HG03066 (cell line): ENCODE data around the gene RBFOX1.

ENCODE experiments used
- ATAC-seq: cut with Tn5 transposase; IDR thresholded peaks from one replicate; pipeline ENCODE4 v1.9.1; 2021; ENCODE audit warnings: low read depth; ENCODE audit not compliant: unreplicated experiment

RBFOX1 gene

GRCh38 chr16:7509963-7510601 is 177.4 kb downstream of the RBFOX1 start:
- no peak for ATAC-seq

GRCh38 chr16:7511549-7512260 is 179.1 kb downstream of the RBFOX1 start:
- ATAC-seq, result no peak

DNA sequence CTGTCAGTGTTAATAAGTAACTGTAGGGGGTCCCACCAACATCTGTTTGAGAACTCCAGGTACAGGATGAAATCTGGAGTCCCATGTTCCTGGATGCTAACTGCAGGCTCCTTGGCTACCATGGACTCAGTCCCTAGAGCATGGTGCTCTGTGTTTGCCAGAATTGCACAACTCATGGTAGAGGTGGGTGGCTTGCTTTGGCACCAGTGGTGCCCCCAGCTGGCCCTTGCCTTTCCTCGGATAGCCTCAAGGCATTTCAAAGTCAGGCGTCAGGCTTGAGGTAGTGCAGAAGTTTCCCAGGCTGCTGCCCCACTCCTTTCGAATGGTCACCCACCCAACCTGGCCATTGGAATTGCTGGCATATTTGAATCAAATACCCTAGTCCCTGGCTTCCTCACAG is 179.9 kb downstream of the RBFOX1 start:
- no peak for ATAC-seq

DNA sequence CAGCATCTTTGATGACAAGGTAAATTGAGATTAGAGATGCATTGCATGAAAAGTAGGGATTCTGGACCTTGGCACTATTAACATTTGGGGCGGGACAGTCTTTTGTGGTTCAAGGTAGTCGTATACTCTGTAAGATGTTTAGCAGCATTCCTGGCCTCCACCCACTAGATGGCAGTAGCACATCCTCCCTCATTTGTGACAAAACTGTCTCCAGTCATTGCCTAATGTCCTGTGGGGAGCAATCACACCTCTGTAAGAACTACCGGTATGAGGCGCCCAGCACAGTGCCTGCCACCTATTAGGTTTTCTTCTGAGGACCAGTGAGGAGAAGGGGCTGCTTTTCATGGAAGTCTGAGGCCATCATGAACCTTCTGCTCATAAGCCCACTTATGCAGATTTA is 180.8 kb downstream of the RBFOX1 start:
- ATAC-seq, result no peak

DNA sequence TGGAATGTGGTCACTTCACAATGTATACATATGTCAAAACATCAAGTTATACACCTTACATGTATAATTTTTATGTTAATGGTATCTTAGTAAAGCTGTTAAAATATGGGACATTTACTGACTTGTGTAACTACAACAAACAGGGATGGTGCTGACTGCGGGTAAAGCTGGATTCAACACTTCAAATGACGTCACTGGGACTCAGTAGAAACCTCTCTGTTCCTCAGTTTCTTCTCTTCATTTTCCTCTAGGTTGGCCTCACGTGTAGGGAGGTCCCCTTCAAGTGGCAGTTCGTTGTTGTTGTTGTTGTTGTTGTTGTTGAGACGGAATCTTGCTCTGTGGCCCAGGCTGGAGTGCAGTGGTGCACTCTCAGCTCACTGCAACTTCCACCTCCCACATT is 182.9 kb downstream of the RBFOX1 start:
- no peak for ATAC-seq

GRCh38 chr16:7517496-7517895 is 184.9 kb downstream of the RBFOX1 start:
- ATAC-seq, result no peak

DNA sequence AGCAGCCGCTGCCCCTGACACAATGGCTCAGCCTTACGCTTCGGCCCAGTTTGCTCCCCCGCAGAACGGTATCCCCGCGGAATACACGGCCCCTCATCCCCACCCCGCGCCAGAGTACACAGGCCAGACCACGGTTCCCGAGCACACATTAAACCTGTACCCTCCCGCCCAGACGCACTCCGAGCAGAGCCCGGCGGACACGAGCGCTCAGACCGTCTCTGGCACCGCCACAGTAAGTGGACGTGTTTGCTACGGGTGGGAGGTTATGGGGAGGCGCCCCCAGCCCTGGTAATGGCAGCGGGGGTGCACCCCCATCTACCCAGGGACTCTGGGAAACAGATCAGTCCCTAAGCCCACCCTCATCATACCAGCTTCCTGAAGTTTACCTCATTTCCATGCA is 185.5 kb downstream of the RBFOX1 start:
- no peak for ATAC-seq

DNA sequence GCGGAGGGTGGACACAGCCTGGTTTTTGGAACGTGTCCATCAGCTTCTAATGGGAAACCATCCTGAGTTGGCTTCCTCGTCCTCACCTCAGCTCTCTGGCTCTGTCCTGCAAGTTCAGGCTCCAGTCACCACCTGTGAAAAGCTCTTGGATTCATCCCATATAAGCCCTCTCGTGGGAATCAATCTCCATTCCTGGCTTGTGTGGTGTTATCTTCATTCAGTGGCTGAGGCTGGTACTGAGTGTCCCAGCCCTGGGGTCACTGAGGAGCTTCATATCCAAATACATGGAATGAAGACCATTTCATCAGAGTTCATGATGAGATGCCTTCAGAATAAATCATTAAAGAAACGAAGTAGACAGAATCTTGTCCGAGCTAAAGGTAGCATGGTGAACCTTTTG is 189.2 kb downstream of the RBFOX1 start:
- no peak for ATAC-seq

DNA sequence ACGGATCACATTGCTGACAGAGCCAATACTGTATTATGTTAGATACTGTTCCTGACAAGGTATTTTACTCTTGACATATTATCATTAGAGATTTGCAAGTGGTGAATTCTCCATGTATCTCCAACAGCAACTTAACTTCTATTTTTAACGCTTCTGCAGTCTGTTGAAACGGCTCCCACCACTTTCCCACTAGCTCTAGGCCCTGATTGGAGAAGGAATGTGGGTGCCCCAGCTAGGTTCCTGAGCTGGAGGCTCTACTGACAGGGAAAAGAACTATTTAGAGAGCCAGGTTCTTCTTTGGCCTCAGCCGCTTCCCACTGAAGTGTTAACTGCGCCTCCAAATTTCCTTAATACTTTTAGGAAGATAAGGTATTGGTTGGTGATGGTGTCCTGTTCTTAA is 191.8 kb downstream of the RBFOX1 start:
- ATAC-seq, result no peak

GRCh38 chr16:7526736-7527135 is 194.1 kb downstream of the RBFOX1 start:
- no peak for ATAC-seq

GRCh38 chr16:7532534-7532933 is 199.9 kb downstream of the RBFOX1 start:
- ATAC-seq, result no peak

- no peak for ATAC-seq
Observed at GRCh38 chr16:7534749-7535148, 202.1 kb downstream of the RBFOX1 start.

DNA sequence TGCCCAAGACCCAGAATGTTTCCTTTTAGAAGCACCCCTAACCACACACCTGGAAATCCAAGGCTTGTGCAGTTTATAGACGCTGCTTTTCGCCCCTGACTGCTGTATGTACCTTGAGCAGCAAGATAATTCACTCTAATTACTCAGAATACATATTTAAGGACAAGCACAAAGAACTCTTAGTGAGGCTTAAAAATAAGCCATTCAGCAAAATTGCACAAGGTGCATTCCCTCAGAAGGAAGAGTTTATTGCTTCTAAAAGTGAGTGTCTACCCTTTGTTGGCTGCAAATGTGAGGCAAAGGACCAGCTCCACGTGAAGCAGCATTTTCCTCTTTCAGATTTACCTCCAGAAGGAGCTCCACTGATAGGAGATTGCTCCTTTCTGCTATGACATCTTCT is 208.4 kb downstream of the RBFOX1 start:
- ATAC-seq, result no peak

DNA sequence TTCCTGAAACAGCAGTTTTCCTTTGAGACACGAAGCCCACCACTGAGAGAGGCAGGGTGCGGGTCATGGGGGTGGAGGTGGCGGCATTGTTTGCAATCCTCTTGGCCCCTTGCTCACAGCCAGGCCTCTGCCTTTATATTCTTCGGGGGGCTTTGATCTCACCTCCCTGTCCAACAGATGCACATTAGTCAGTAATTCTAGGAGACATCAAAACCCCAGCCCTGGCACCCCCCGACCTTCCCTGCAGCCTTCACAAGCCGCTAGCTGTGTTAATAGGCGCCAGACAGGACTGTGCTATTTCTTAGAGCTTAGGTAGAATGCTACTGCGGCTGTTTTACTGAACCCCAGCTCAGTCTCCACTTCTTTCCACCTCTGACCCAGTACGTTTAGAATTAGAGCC is 212.6 kb downstream of the RBFOX1 start:
- no peak for ATAC-seq

DNA sequence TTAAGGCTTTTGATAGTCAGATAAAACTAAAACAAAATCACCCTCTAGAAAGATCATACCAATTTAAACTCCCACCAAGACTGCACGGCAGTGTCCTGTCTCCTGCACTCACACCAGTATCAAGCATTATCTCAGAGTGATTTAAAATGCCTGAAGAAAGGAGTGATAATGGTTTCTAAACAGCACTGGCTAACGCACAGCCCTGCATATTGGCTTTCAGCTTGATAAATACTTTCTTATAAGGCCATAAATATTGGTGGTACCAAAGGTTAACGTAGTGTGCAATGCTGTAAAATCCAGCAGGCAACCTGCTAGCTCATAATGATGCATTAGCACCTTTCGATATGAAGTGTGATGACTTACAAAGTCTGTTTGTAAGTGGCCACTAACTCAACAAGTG is 214.3 kb downstream of the RBFOX1 start:
- ATAC-seq, result no peak

DNA sequence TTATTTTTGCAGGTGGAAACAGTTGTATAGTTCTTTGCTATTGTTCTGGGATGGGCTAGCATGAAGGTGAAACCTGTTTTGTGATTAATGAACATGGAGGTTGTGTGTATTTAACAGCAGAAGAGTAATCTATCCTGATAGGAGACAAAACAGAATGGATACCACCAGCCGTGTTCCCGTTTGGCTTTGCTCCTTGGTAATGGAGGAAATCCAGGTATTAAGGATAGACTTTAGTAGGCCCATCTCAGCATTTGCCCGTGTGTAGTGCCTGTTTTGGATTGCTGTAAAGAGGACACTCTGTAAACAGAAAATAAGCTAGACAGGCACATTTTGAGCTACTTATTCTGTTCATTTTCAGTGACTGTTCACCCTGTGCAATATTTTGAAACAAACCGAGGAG is 215.1 kb downstream of the RBFOX1 start:
- ATAC-seq, result no peak

DNA sequence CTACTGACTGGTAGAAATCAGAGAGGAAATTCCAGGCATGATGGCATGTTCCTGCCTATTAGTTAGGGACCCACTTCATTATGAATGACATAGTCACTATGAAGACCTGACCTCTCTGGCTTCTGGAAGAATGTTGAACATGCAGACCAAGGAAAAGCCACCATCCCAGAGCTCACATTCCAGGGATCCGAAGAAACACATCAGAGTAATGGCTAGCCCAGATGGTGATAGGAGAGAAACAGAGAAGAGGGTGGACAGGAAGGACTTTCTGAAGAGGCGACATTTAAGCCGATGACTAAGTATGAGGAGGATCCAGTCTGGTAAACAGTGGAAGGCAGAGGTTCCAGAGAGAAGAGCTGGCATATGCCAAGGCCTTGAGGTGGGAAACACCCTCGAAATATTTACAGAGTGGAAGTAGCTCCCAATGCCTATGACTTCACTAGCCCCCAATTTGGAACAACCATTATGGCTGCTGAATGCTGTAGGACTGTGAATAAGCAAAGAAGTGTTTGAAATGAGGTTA is 216.2 kb downstream of the RBFOX1 start:
- ATAC-seq, result no peak

- ATAC-seq, result no peak
Observed at GRCh38 chr16:7550096-7550495, 217.5 kb downstream of the RBFOX1 start.

DNA sequence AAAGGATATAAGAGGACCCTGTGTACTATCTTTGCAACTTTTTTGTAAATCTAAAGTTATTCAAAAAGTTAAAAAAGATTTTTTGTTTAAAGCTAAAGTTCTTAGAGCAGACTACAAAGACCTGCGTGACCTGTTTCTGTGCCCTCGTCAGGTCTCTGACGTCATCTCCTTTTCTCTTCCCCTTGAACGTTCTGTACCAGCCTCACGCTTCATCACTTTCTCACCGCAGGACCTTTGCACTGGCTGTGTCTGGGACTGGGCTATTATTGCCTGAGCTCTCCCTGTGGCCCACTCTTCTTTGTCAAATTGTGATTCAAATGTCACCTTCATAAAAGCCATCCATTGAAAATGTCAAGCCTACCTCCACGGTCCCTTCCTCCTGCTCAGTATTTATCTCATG is 222.8 kb downstream of the RBFOX1 start:
- no peak for ATAC-seq

GRCh38 chr16:7561908-7562405 is 229.3 kb downstream of the RBFOX1 start:
- no peak for ATAC-seq

GRCh38 chr16:7566360-7566759 is 233.7 kb downstream of the RBFOX1 start:
- ATAC-seq, result no peak

DNA sequence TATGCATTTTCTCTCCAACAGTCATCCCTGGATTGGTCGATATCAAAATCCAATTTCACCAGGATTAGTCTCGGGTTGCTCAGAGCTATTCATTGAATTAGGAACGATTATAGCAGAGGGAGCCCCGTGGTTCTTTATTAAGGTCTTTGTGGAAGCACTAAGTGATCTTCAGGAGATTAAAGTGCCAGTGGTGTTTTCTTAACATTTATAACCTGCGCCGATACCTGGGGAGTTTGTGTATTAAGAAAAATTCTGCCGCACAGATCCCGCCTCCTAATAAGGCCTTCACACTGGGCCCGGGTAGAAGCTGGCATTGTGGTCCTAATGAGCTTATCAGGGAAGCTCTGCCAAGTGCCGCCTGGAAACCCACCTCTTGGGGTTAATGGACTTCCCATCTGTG is 238.7 kb downstream of the RBFOX1 start:
- no peak for ATAC-seq
